C4-2B (cell line): ENCODE results near the gene CCR5AS.
"Not testable (repeated sequence)": the region's sequence is repeated elsewhere in the genome, so short reads cannot be mapped to it uniquely, and the experiment has no call there.

ENCODE experiments used
- H3K27ac ChIP-seq: fragments of 450-650 bp; 2 replicates; pipeline ENCODE4 v1.5.1; 2017
- CTCF ChIP-seq: fragments of 450-650 bp; conservative IDR thresholded peaks from 2 replicates; pipeline ENCODE4 v1.5.1; 2017; ENCODE audit warnings: mild to moderate bottlenecking
- ZFX ChIP-seq: fragments of 450-650 bp; IDR thresholded peaks from 2 replicates; pipeline ENCODE4 v1.6.1; 2017

CCR5AS gene

GRCh38 chr3:46435081-46435726 is 28.3 kb upstream of the CCR5AS start:
- H3K27ac ChIP-seq = no peak overlapping the region
- TF ChIP-seq ZFX (no peak), CTCF (no peak)

GRCh38 chr3:46433841-46434240 is 27.0 kb upstream of the CCR5AS start:
- TF ChIP-seq ZFX = no peak
- no peak for TF ChIP-seq CTCF
- H3K27ac ChIP-seq = no peak overlapping the region

GRCh38 chr3:46433118-46433517 is 26.3 kb upstream of the CCR5AS start:
- not testable (repeated sequence) for H3K27ac ChIP-seq

- not testable (repeated sequence) for H3K27ac ChIP-seq
Observed at GRCh38 chr3:46431905-46432304, 25.0 kb upstream of the CCR5AS start.

- H3K27ac ChIP-seq = not testable (repeated sequence)
Observed at GRCh38 chr3:46430879-46431278, 24.0 kb upstream of the CCR5AS start.

- TF ChIP-seq ZFX (no peak), CTCF (no peak)
- no peak overlapping the region for H3K27ac ChIP-seq
Observed at GRCh38 chr3:46429671-46430070, 22.8 kb upstream of the CCR5AS start.

- no peak for TF ChIP-seq ZFX
- no peak for TF ChIP-seq CTCF
- H3K27ac ChIP-seq = no peak overlapping the region
Observed at GRCh38 chr3:46429250-46429649, 22.4 kb upstream of the CCR5AS start.

GRCh38 chr3:46427916-46428833 is 21.3 kb upstream of the CCR5AS start:
- H3K27ac ChIP-seq = no peak overlapping the region
- TF ChIP-seq CTCF (no peak), ZFX (no peak)

- H3K27ac ChIP-seq = not testable (repeated sequence)
Observed at GRCh38 chr3:46427404-46427803, 20.5 kb upstream of the CCR5AS start.

GRCh38 chr3:46426476-46426875 is 19.6 kb upstream of the CCR5AS start:
- not testable (repeated sequence) for H3K27ac ChIP-seq
